Peyer's patch (tissue), 4 donors: ENCODE measurements around the gene GCLC.

Experiments
- CTCF ChIP-seq, 6 experiments: fragments of 450-650 bp in 4 of 6; fragments of 200-600 bp in 2 of 6; sonication (generic) in 1 of 6; IDR thresholded peaks; one replicate each; pipeline ENCODE4 v1.5.1; 2017 to 2019; ENCODE audit warnings: antibody characterized with exemption in 6 of 6, mild to moderate bottlenecking in 3 of 6, moderate library complexity in 1 of 6
- POLR2A ChIP-seq, 2 donors: fragments of 450-650 bp; IDR thresholded peaks; one replicate each; pipeline ENCODE4 v1.5.1; 2017; ENCODE audit warnings: antibody characterized with exemption in 2 of 2, mild to moderate bottlenecking in 2 of 2, moderate library complexity in 2 of 2

- TF ChIP-seq CTCF (IDR thresholded peaks at IDR 0.05) (no peak), POLR2A (IDR thresholded peaks at IDR 0.05) (no peak)
Observed at GRCh38 chr6:53581856-53582255, 37.0 kb upstream of the GCLC start.
